GM12878 (cell line): ENCODE results near the gene SPEM2.

Source experiments
- BCL11A ChIP-seq: IDR thresholded peaks from 2 replicates; pipeline ENCODE4 v1.6.1; 2011; ENCODE audit warnings: low read depth, low read length
- CTCF ChIP-seq, 3 experiments: IDR thresholded peaks in 2 of 3; conservative IDR thresholded peaks in 1 of 3; 2 replicates each; pipeline ENCODE4 v1.5.1; 2011; ENCODE audit warnings: low read depth in 3 of 3, low read length in 3 of 3, mild to moderate bottlenecking in 3 of 3, control low read depth in 2 of 3, moderate library complexity in 2 of 3, inconsistent platforms in 1 of 3, mixed read lengths in 1 of 3; ENCODE audit not compliant: control insufficient read depth in 2 of 3, insufficient read depth in 1 of 3; ENCODE audit errors: extremely low read depth in 1 of 3
- ESRRA ChIP-seq: IDR thresholded peaks from 2 replicates; pipeline ENCODE4 v1.6.1; 2012; ENCODE audit warnings: mild to moderate bottlenecking, low read length, improper control_type of control experiment
- POLR2AphosphoS5 ChIP-seq: IDR thresholded peaks from 2 replicates; pipeline ENCODE4 v1.6.1; 2011; ENCODE audit warnings: mild to moderate bottlenecking, low read length, inconsistent platforms
- USF2 ChIP-seq: IDR thresholded peaks from 2 replicates; pipeline ENCODE4 v1.6.1; 2011; ENCODE audit warnings: low read depth, low read length, improper control_type of control experiment, borderline replicate concordance

- no peak for TF ChIP-seq CTCF (IDR thresholded peaks at IDR 0.05 in 2 of 3, conservative IDR thresholded peaks at IDR 0.05 in 1 of 3; ENCODE audit: control insufficient read depth in 2 of 3, extremely low read depth in 1 of 3, insufficient read depth in 1 of 3, low read depth in 3 of 3, low read length in 3 of 3)
- no peak for TF ChIP-seq POLR2AphosphoS5
- TF ChIP-seq USF2 = no peak
- no peak for TF ChIP-seq BCL11A
- no peak for TF ChIP-seq ESRRA
These were observed 46.3 kb downstream of the SPEM2 start for GRCh38 chr17:7471729-7472128.
